NOMO-1 (cell line): ENCODE results near the gene UBE3D.
"Not testable (repeated sequence)": the region's sequence is repeated elsewhere in the genome, so short reads cannot be mapped to it uniquely, and the experiment has no call there.

Experiments used
- DNase-seq, 2 experiments: peaks; one replicate each; lab custom pipeline; 2025; ENCODE audit not compliant: unreplicated experiment in 2 of 2; lab: John Stamatoyannopoulos, UW

The UBE3D gene

GRCh38 chr6:82877213-82878195 is 188.1 kb downstream of the UBE3D start:
- no peak for DNase-seq

DNA sequence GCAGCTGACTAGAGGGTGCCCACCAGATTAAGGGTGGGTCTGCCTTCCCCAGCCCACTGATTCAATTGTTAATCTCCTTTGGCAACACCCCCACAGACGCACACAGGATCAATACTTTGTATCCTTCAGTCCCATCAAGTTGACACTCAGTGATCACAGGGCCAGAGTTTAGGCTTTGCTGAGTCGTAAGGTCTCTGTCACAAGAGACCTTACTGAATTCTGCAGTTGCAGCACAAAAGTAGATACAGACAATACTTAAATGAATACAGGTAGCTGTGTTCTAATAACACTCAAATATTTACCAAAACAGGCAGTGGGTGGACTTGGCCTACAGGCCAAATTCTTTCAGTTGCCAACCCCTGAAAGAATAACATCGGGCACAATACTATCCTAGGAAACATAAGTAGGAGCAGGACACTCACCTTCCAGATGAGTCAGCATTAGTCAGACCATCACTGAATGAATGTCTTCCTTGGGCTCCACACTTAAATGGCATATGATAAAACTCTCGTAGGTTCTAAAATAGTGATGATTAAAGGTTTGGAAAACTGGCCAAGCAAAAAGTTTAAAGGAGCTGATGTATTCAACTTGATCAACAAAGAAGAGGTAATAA is 190.0 kb downstream of the UBE3D start:
- no peak for DNase-seq

GRCh38 chr6:82874867-82875266 is 190.8 kb downstream of the UBE3D start:
- DNase-seq: no peak

DNA sequence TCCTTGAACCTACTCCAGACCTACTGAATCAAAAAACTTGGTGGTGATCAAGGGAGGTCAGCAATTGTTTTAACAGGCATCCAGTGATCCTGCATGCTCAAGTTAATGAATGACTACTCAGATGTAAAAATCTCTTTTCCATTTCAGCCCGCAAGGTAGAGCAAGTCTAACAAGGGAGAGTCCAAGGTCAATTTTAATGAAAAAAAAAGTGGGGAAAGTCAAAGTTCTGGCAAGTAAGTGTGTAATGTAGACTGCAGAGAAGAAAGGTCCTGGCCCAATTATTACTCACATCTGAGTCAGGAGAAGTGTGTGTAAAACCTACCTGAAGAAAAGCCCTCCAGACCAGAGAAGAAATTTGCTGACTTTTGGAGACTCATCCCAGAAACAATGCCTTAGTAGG is 193.5 kb downstream of the UBE3D start:
- DNase-seq: no peak

GRCh38 chr6:82870582-82871172 is 195.0 kb downstream of the UBE3D start:
- no peak for DNase-seq

- DNase-seq: no peak
These were observed 196.1 kb downstream of the UBE3D start for GRCh38 chr6:82869493-82869892.

- DNase-seq: no peak
These were observed 197.7 kb downstream of the UBE3D start for GRCh38 chr6:82867946-82868345.

GRCh38 chr6:82866446-82866845 is 199.2 kb downstream of the UBE3D start:
- no peak for DNase-seq

DNA sequence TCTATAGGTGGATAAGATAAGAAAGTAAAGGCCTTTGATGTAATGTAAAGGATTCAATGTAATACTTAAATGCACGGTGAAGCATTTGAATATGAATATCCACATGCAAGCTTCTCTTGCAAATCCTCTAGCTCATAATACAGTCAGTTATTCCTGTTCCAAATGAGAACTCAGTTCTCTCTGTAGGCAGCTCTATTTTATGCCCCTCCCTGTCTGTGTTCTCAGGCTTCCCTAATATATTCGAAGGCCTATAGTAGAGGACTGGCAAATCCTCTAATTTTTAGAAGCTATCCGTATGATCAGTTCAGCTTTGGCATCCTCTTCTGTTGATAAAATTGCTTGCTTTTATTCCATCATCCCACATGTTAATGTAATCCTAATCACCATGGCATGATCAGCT is 200.2 kb downstream of the UBE3D start:
- DNase-seq: no peak

DNA sequence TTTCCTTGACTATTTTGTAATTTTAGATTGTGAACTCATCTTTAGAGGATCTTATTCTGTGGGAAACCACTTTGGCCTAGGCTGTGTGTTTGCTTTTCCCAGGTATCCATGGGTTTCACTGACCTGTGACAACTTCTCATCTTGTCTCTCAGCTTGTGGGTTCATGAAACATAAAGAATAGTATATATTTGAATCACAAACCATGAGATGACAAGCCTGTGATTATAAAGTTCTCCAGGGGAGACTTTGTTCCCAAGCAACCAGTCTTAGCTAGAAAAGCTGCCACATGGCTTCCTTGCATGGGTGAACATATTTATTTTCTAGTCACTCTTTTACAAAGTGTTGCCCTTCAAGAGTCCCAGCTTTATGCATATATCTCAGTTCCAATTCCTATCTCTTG is 201.9 kb downstream of the UBE3D start:
- DNase-seq: no peak

GRCh38 chr6:82862543-82862942 is 203.1 kb downstream of the UBE3D start:
- DNase-seq: no peak

DNA sequence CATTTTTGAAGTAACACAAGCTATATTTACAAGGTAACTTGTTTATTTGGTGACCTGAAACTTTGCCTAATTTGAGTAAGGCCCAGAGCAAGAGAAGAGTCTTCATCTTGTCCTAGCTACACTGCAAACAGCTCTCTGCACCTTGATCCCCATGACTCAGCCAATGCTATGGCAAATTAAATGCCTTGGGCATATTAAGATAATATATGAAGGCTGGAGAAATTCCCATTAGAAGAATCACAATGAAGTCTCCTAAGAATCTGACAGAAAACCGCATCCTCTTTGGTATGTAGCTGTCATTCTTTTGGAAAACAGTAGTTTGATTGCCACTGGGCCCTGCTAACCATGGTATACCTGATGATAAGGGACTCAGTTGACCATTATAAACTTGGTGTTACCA is 204.5 kb downstream of the UBE3D start:
- DNase-seq: no peak

DNA sequence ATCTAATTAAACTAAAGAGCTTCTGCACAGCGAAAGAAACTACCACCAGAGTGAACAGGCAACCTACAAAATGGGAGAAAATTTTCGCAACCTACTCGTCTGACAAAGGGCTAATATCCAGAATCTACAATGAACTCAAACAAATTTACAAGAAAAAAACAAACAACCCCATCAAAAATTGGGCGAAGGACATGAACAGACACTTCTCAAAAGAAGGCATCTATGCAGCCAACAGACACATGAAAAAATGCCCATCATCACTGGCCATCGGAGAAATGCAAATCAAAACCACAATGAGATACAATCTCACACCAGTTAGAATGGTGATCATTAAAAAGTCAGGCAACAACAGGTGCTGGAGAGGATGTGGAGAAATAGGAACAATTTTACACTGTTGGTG is 209.6 kb downstream of the UBE3D start:
- DNase-seq: not testable (repeated sequence)

- DNase-seq: not testable (repeated sequence)
These were observed 212.7 kb downstream of the UBE3D start for GRCh38 chr6:82852904-82853303.

DNA sequence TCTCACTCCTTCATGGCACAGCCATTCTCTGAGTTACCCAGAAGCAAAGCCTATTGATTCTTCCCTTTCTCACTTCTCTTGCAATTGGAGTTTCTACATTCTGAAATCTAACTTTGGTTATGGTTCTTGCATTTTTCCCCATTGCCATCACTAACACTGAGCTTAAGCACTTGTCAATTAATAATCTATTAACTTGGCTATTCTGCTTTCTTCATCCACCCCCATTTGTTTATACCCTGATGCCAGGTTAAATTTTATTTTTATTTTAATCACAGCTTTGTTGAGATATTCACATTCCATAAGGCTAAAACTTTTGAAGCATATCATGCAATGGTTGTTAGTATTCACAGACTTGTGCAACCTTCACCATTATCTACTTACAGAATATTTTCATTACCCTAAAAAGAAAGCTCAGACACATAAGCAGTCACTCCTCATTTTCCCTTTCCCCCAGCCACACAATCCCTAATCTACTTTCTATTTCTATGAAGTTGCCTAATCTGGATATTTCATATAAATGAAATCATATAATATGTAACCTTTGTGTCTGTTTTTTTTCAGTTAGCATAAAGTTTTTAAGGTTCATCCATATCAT is 222.3 kb downstream of the UBE3D start:
- DNase-seq: no peak

- DNase-seq: no peak
These were observed 222.9 kb downstream of the UBE3D start for GRCh38 chr6:82842721-82843120.
